OCI-LY7 (cell line): ENCODE data around the gene NCBP1.

Experiments used
- CTCF ChIP-seq: fragments of 200-600 bp; sonication (generic); conservative IDR thresholded peaks from 2 replicates; pipeline ENCODE4 v1.5.1; 2014; ENCODE audit warnings: mild to moderate bottlenecking, antibody characterized with exemption, low read length, moderate library complexity, mixed read lengths
- EZH2phosphoT487 ChIP-seq: fragments of 200-600 bp; sonication (generic); IDR thresholded peaks from 2 replicates; pipeline ENCODE4 v1.6.1; 2018; ENCODE audit warnings: low read depth, borderline replicate concordance, mild to moderate bottlenecking, mixed run types, antibody characterized with exemption, low read length, moderate library complexity, mixed read lengths

DNA sequence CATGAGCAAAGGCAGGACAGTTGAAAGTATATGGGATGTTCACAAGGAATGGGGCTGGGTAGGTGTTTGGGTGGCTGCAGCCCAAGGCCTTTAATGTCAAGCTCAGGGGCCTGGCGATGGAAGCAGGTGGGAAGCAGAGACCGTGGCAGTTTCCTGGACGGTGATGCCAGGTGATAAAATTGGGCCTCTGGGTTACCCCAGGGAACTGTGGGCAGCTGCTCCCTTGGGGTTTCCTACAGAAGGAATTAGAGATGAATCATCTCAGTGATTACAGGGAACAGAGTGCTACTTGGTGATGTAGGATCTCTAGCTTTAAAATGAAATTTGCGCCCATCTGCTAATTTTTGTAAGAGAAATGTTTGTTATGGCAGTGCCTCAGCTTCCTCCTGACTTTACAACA, 39.7 kb upstream of the NCBP1 start:
- TF ChIP-seq CTCF (no peak), EZH2phosphoT487 (no peak)
